HEK293T (cell line): Measurements from ENCODE around the gene TGFB1I1.

Source experiments
- FOXA1 ChIP-seq: fragments of 450-650 bp; IDR thresholded peaks from 2 replicates; pipeline ENCODE4 v1.6.1; 2016; ENCODE audit warnings: mild to moderate bottlenecking
- NFRKB ChIP-seq: fragments of 450-650 bp; IDR thresholded peaks from 2 replicates; pipeline ENCODE4 v1.6.1; 2016; ENCODE audit warnings: mild to moderate bottlenecking, moderate library complexity
- SUZ12 ChIP-seq: fragments of 450-650 bp; IDR thresholded peaks from 2 replicates; pipeline ENCODE4 v1.6.1; 2016; ENCODE audit warnings: mild to moderate bottlenecking
- TARDBP ChIP-seq: fragments of 450-650 bp; IDR thresholded peaks from 2 replicates; pipeline ENCODE4 v1.6.1; 2016
- ZNF384 ChIP-seq: fragments of 450-650 bp; IDR thresholded peaks from 2 replicates; pipeline ENCODE4 v1.6.1; 2016

DNA sequence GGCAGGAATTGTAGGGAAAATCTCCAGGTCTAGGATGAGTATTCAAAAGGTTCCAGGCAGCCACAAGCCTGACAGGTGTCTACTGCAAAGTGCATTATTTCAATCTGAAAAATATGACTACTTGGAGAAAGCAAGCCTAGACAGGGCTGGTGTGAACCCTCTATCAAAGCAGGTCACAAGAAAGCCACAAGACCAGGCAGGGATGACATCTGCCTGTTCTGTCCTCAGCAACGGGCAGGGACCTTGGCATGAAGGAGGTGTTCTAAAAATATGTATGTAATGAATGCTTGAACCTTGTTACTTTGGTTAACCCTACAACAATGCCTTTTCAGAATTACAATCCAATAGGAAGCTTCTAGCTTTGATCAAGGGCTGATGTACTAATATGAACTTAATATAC, 42.6 kb upstream of the TGFB1I1 start:
- no peak for TF ChIP-seq ZNF384
- no peak for TF ChIP-seq FOXA1
- no peak for TF ChIP-seq SUZ12
- TF ChIP-seq TARDBP: no peak
- no peak for TF ChIP-seq NFRKB
